22Rv1 (cell line): ENCODE data around the gene HRAS.

Experiments
- ZFX ChIP-seq: fragments of 450-650 bp; IDR thresholded peaks from 2 replicates; pipeline ENCODE4 v1.6.1; 2017; ENCODE audit warnings: antibody characterized with exemption, borderline replicate concordance
- TF ChIP-seq, protein P1 (sequence below): fragments of 450-650 bp; IDR thresholded peaks from 2 replicates; pipeline ENCODE4 v1.5.1; 2017; ENCODE audit warnings: mild to moderate bottlenecking

DNA sequence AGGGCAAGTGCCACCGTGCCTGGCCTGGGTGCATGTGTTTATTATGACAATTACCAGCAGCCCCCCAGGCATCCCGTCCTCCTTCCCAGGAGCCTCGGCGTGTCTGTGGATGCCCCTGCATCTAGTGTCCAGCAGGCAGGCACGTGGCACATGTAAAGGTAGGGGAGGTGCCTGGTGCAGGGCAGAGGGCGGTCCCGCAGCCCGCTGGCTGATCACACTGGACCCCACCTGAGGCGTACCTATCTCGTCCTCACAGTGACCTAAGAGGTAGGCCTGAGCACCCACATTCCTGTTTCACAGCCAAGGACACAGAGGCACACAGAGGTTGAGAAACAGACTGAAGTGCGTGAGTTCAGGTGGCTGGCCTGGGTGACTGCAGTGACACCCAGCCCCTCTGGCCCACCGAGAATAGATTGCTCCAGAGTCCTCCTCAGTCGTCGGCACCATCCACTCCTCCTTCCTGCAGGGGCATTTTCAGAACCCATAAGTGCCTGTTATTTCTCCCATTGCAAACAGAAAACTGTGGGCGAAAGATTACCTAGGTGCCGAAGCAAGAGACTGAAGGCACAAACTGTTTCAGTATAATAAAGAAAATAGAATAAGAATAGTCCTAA is 37.9 kb upstream of the HRAS start:
- TF ChIP-seq, protein P1, sequence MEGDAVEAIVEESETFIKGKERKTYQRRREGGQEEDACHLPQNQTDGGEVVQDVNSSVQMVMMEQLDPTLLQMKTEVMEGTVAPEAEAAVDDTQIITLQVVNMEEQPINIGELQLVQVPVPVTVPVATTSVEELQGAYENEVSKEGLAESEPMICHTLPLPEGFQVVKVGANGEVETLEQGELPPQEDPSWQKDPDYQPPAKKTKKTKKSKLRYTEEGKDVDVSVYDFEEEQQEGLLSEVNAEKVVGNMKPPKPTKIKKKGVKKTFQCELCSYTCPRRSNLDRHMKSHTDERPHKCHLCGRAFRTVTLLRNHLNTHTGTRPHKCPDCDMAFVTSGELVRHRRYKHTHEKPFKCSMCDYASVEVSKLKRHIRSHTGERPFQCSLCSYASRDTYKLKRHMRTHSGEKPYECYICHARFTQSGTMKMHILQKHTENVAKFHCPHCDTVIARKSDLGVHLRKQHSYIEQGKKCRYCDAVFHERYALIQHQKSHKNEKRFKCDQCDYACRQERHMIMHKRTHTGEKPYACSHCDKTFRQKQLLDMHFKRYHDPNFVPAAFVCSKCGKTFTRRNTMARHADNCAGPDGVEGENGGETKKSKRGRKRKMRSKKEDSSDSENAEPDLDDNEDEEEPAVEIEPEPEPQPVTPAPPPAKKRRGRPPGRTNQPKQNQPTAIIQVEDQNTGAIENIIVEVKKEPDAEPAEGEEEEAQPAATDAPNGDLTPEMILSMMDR = no peak
- no peak for TF ChIP-seq ZFX
